ENCODE results near the gene SLC52A1. TPM values are rescaled to one million over a fixed set of nuclear protein-coding genes. Genes with fewer than 3 reads are reported as not detected.

Gene SLC52A1
- total and polyA plus RNA-seq, 11 donors, result 0.12 TPM; not detected in 10

DNA sequence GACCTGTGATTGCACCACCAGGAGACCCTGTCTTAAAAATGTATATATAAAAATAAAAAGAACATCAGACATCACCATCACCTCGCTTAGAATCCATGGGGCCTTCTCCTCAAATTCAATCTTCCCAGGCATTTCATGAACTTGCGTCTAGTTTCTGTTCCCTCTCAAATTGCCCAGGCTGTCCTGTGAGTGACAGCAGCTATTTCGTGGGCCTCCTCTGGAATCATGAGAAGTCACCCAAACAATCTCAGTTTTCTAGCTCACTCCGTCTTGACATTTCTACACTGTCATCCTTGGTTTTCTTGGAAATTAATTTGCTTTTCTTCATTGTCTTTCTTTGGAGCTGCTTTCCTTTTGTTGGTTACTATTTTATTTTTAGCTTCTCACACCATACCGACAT is 7.3 kb downstream of the SLC52A1 start:
- WGBS, 4 donors, result 75 to 78% (median 76%) methylated on average over 5 of the region's 5 CpGs
- peaks cover 0 to 20% (median 2%) of the 10 kb centered on the region in 12 donors for H3K4me1 ChIP-seq
- H3K4me3 ChIP-seq, result no peak overlapping the region
- intact Hi-C loops (cut with DNase I), result no loop called here
- peaks cover 0 to 22% (median 16%) of the 10 kb centered on the region in 9 donors for H3K36me3 ChIP-seq
- DNase-seq (no peak), ATAC-seq (no peak)
- no peaks in the 10 kb centered on the region for H3K27me3 ChIP-seq
- no peak overlapping the region for H3K27ac ChIP-seq
- H3K9me3 ChIP-seq, result no peaks in the 10 kb centered on the region
- TF ChIP-seq, protein P1, sequence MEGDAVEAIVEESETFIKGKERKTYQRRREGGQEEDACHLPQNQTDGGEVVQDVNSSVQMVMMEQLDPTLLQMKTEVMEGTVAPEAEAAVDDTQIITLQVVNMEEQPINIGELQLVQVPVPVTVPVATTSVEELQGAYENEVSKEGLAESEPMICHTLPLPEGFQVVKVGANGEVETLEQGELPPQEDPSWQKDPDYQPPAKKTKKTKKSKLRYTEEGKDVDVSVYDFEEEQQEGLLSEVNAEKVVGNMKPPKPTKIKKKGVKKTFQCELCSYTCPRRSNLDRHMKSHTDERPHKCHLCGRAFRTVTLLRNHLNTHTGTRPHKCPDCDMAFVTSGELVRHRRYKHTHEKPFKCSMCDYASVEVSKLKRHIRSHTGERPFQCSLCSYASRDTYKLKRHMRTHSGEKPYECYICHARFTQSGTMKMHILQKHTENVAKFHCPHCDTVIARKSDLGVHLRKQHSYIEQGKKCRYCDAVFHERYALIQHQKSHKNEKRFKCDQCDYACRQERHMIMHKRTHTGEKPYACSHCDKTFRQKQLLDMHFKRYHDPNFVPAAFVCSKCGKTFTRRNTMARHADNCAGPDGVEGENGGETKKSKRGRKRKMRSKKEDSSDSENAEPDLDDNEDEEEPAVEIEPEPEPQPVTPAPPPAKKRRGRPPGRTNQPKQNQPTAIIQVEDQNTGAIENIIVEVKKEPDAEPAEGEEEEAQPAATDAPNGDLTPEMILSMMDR (IDR thresholded peaks at IDR 0.05), result no peak
- TF ChIP-seq POLR2A (IDR thresholded peaks at IDR 0.05), result no peak

DNA sequence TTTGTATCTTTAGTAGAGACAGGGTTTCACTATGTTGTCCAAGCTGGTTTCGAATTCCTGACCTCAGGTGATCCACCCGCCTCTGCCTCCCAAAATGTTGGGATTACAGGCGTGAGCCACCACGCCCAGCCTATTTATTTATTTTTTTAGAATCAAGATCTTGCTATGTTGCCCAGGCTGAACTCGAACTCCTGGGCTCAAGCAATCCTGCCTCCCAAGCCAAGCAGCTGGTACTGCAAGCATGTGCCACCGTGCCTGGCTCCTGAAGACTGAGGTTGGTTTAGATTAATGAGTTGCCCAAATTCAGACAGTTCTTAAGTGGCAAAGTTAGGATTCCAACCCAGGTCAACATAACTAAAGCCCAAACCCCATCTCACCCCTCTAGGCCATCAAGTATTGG is 7.9 kb downstream of the SLC52A1 start:
- Histone ChIP-seq H3K4me1 (peaks cover 0 to 15% (median 2%) of the 10 kb centered on the region in 12 donors), H3K9me3 (no peaks in the 10 kb centered on the region), H3K27me3 (no peaks in the 10 kb centered on the region), H3K36me3 (peaks cover 0 to 28% (median 22%) of the 10 kb centered on the region in 9 donors), H3K4me3 (no peak overlapping the region), H3K27ac (no peak overlapping the region)
- intact Hi-C loops (cut with DNase I), result no loop called here
- no peak for DNase-seq
- ATAC-seq, result no peak
- WGBS, 4 donors, result 82 to 94% (median 91%) methylated on average over 6 of the region's 6 CpGs
- TF ChIP-seq, protein P1 (IDR thresholded peaks at IDR 0.05), result no peak
- TF ChIP-seq POLR2A (IDR thresholded peaks at IDR 0.05), result no peak

DNA sequence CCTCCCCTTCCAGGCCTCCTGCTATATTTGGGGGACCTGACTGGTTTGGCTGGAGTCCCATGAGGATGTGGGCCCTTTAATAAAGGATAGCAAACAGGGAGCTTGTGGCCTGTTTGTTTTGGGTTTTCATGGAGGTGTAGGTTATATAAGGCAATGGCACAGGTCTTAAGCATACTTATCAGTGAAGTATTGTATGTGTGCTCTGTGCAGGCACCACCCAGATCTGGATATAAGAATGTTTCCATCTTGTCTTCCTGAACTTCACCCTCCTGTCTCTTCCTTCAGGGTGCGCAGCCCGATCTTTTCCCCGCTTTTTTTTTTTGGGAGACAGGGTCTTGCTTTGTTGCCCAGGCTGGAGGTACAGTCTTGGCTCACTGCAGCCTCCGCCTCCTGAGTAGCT is 10.6 kb downstream of the SLC52A1 start:
- H3K27ac ChIP-seq, result no peak overlapping the region

DNA sequence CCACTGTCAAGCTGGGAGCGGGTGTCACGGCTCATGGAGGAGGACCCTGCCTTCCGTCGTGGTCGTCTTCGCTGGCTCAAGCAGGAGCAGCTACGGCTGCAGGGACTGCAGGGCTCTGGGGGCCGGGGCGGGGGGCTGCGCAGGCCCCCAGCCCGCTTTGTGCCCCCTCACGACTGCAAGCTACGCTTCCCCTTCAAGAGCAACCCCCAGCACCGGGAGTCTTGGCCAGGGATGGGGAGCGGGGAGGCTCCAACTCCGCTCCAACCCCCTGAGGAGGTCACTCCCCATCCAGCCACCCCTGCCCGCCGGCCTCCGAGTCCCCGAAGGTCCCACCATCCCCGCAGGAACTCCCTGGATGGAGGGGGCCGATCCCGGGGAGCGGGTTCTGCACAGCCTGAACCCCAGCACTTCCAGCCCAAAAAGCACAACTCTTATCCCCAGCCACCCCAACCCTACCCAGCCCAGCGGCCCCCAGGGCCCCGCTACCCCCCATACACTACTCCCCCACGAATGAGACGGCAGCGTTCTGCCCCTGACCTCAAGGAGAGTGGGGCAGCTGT is 11.6 kb downstream of the SLC52A1 start:
- WGBS, 4 donors, result 80 to 93% (median 91%) methylated on average over 4 to 29 of the region's 29 CpGs
- Histone ChIP-seq H3K27me3 (no peaks in the 10 kb centered on the region), H3K4me3 (no peak overlapping the region), H3K4me1 (peaks cover 0 to 10% (median 0%) of the 10 kb centered on the region in 12 donors), H3K36me3 (peaks cover 0 to 65% (median 59%) of the 10 kb centered on the region in 9 donors), H3K27ac (no peak overlapping the region), H3K9me3 (no peaks in the 10 kb centered on the region)
- DNase-seq (no peak), ATAC-seq (peak in 2 of 4 donors; percentile 9 to 20)
- intact Hi-C loops (cut with DNase I), result loop anchor here in 1 of 10 donors (5.0 kb wide), 1 partner anchor 39 kb away; no protein-coding TSS in a partner anchor
- TF ChIP-seq, protein P1 (IDR thresholded peaks at IDR 0.05), result no peak
- TF ChIP-seq POLR2A (IDR thresholded peaks at IDR 0.05), result no peak

More for the DNA sequence above, 10.6 kb downstream of the SLC52A1 start:
- no peak overlapping the region for H3K4me3 ChIP-seq
- WGBS, 4 donors, result 92 to 97% (median 96%) methylated on average over 4 of the region's 4 CpGs
- peaks cover 0 to 5% (median 0%) of the 10 kb centered on the region in 12 donors for H3K4me1 ChIP-seq
- no peak for TF ChIP-seq POLR2A (IDR thresholded peaks at IDR 0.05)
- TF ChIP-seq, protein P1 (IDR thresholded peaks at IDR 0.05), result no peak
- intact Hi-C loops (cut with DNase I), result loop anchor here in 1 of 10 donors (5.0 kb wide), 1 partner anchor 38 kb away; no protein-coding TSS in a partner anchor
- H3K27me3 ChIP-seq, result no peaks in the 10 kb centered on the region
- no peaks in the 10 kb centered on the region for H3K9me3 ChIP-seq
- peaks cover 0 to 55% (median 49%) of the 10 kb centered on the region in 9 donors for H3K36me3 ChIP-seq
- no peak for DNase-seq
- no peak for ATAC-seq
